Upper lobe of right lung (tissue), 1 donor: ENCODE measurements around the gene SLC6A17. TPM values are rescaled to one million over a fixed set of nuclear protein-coding genes. Genes with fewer than 3 reads are reported as not detected.

Experiments
- ATAC-seq: fragments of 200-7000 bp; cut with Tn5 transposase; one replicate; pipeline ENCODE4 v1.9.1; 2020; ENCODE audit warnings: mild to moderate bottlenecking, moderate library complexity
- DNase-seq: peaks from one replicate; pipeline ENCODE4 v3.0.0-alpha.2; 2020
- H3K27ac ChIP-seq: fragments of 200-600 bp; one replicate; pipeline ENCODE4 v1.8.0; 2022
- H3K27me3 ChIP-seq: fragments of 200-600 bp; one replicate; pipeline ENCODE4 v1.8.0; 2022; ENCODE audit warnings: mild to moderate bottlenecking
- H3K36me3 ChIP-seq: fragments of 200-600 bp; one replicate; pipeline ENCODE4 v1.8.0; 2022
- H3K4me1 ChIP-seq: fragments of 200-600 bp; one replicate; pipeline ENCODE4 v1.8.0; 2022
- H3K4me3 ChIP-seq: fragments of 200-600 bp; one replicate; pipeline ENCODE4 v1.8.0; 2022; ENCODE audit warnings: mild to moderate bottlenecking
- H3K9me3 ChIP-seq: fragments of 200-600 bp; one replicate; pipeline ENCODE4 v1.8.0; 2022
- intact Hi-C: fragments of 100-400 bp; cut with DNase I; formaldehyde crosslinking; loops from one replicate; pipeline ENCODE4 v1.11.0; 2022
- total RNA-seq: library from RNA; stranded (reverse); fragmentation: NEBNext Ultra II Directional; extraction: Animal tissue kit (Norgen Biotek cat#: 25700); gene quantifications from one replicate; pipeline ENCODE4 v1.2.1, GENCODE V29; 2021
- TF ChIP-seq, protein P1 (sequence below): fragments of 200-600 bp; IDR thresholded peaks from one replicate; pipeline ENCODE4 v1.8.0; 2022; ENCODE audit warnings: antibody characterized with exemption
- donor health status: DM: no; HTN: yes; CAD: no; lungs with severe emphysema.

Gene SLC6A17
- total RNA-seq, 1 donor from 2014 or later: 0.06 TPM

GRCh38 chr1:110135666-110136065 lies 14.6 kb upstream of the SLC6A17 start:
- TF ChIP-seq, protein P1, sequence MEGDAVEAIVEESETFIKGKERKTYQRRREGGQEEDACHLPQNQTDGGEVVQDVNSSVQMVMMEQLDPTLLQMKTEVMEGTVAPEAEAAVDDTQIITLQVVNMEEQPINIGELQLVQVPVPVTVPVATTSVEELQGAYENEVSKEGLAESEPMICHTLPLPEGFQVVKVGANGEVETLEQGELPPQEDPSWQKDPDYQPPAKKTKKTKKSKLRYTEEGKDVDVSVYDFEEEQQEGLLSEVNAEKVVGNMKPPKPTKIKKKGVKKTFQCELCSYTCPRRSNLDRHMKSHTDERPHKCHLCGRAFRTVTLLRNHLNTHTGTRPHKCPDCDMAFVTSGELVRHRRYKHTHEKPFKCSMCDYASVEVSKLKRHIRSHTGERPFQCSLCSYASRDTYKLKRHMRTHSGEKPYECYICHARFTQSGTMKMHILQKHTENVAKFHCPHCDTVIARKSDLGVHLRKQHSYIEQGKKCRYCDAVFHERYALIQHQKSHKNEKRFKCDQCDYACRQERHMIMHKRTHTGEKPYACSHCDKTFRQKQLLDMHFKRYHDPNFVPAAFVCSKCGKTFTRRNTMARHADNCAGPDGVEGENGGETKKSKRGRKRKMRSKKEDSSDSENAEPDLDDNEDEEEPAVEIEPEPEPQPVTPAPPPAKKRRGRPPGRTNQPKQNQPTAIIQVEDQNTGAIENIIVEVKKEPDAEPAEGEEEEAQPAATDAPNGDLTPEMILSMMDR: no peak
- Histone ChIP-seq H3K4me1 (no peaks in the 10 kb centered on the region), H3K36me3 (no peaks in the 10 kb centered on the region), H3K27me3 (peaks cover 35% of the 10 kb centered on the region), H3K9me3 (no peaks in the 10 kb centered on the region), H3K4me3 (no peak overlapping the region), H3K27ac (no peak overlapping the region)
- intact Hi-C loops: no loop called here
- DNase-seq: no peak
- no peak for ATAC-seq

GRCh38 chr1:110136911-110137310 lies 13.4 kb upstream of the SLC6A17 start:
- TF ChIP-seq, protein P1: no peak
- no peaks in the 10 kb centered on the region for H3K9me3 ChIP-seq
- no peak overlapping the region for H3K27ac ChIP-seq
- H3K4me3 ChIP-seq: no peak overlapping the region
- no peaks in the 10 kb centered on the region for H3K36me3 ChIP-seq
- DNase-seq (no peak), ATAC-seq (no peak)
- H3K4me1 ChIP-seq: no peaks in the 10 kb centered on the region
- intact Hi-C loops: no loop called here
- H3K27me3 ChIP-seq: peaks cover 39% of the 10 kb centered on the region

DNA sequence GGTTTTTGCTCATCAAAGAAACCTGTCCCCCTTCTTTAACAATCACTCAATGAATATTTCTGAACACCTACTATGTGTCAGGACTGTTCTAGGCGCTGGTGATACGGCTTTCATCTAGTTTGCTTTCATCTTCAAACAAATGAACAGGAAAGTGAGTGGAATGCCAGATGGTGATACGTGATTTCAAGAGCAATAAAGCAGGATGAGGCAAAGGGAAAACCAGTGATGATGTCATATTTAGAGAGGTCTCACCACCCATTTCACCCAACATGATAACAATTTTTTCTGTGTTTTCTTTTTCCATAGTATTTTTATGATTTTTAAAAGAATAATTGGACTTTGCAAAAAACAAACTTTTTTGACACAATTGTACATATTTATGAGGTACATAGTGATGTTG lies 11.3 kb upstream of the SLC6A17 start:
- H3K27ac ChIP-seq: no peak overlapping the region
- H3K9me3 ChIP-seq: no peaks in the 10 kb centered on the region
- no peak overlapping the region for H3K4me3 ChIP-seq
- intact Hi-C loops: no loop called here
- H3K27me3 ChIP-seq: peaks cover 51% of the 10 kb centered on the region
- no peak for ATAC-seq
- H3K36me3 ChIP-seq: no peaks in the 10 kb centered on the region
- no peaks in the 10 kb centered on the region for H3K4me1 ChIP-seq
- no peak for DNase-seq
- TF ChIP-seq, protein P1: no peak

DNA sequence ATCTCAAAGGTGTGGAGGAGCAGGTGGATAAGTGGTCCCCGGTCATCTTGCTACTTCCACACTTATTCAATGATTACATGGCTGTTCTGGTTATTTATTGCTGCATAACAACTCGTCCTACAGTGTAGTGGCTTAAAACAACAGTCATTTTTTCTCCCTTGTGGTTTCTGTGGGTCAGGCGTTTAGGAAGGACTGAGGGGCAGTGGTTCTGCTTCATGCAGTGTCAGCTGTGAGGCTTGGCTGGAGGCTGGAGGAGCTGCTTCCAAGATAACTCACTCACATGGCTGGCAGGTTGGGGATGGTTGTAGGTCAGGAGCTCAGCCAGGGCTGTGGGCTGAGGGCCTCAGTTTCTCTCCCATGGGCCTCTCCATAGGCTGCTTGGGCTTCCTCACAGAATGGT lies 5.9 kb upstream of the SLC6A17 start:
- Histone ChIP-seq H3K27me3 (peaks cover 69% of the 10 kb centered on the region), H3K4me1 (no peaks in the 10 kb centered on the region)
- no peak for ATAC-seq

DNA sequence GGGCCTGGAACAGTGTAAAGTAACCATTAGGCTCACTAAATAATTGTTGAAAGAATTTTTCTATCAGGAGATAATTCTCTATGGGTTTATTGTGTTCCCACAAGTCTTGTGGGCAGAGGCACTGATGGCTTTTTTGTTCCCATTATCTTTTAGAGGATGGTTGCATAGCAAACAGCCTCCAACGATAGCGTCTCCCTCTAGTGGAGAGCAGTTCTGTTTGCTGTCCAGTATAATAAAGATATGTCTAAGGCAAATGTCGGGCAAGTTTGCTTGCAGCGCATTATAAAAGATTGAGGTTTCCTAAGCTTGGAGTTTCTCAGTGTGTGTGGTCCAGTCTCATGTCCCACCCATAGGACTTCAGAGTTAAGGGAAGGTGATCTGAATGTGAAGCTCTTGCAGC lies 1.3 kb upstream of the SLC6A17 start:
- H3K4me3 ChIP-seq: no peak overlapping the region
- no peaks in the 10 kb centered on the region for H3K36me3 ChIP-seq
- DNase-seq (no peak), ATAC-seq (no peak)
- TF ChIP-seq, protein P1: no peak
- no peak overlapping the region for H3K27ac ChIP-seq
- intact Hi-C loops: no loop called here
- peaks cover 71% of the 10 kb centered on the region for H3K27me3 ChIP-seq
- no peaks in the 10 kb centered on the region for H3K9me3 ChIP-seq
- no peaks in the 10 kb centered on the region for H3K4me1 ChIP-seq

More for the DNA sequence above, 5.9 kb upstream of the SLC6A17 start:
- intact Hi-C loops: no loop called here
- TF ChIP-seq, protein P1: no peak
- Histone ChIP-seq H3K9me3 (no peaks in the 10 kb centered on the region), H3K27ac (no peak overlapping the region), H3K4me3 (no peak overlapping the region), H3K36me3 (no peaks in the 10 kb centered on the region)
- DNase-seq: no peak

DNA sequence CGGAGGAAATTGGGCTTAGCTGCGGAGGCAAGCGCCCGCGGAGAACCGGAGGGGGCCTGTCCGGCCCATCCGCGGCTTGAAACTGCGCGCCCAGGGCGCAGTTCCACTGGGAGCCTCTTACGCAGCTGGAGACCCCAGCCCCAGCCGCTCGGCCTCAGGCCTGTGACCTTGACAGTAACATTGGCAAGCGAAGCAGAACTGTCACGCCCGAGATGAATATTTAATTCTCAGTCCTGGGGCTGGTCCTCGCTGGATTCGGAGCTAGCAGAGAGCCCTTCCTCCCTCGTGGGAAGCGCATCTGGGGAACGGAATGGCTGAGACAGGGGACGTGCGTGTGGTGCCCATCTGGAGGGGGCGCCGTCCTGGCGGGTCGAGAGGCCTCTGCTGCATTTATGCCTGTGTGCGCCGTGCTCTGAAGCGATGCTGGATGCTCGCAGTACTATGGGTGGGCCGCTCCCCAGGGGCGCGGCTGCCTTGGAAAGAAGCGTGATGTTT lies 928 bp downstream of the SLC6A17 start:
- intact Hi-C loops: no loop called here
- H3K4me3 ChIP-seq: no peak overlapping the region
- TF ChIP-seq, protein P1: no peak
- peaks cover 68% of the 10 kb centered on the region for H3K27me3 ChIP-seq
- H3K4me1 ChIP-seq: no peaks in the 10 kb centered on the region
- no peaks in the 10 kb centered on the region for H3K36me3 ChIP-seq
- no peak for ATAC-seq
- no peak for DNase-seq
- no peaks in the 10 kb centered on the region for H3K9me3 ChIP-seq
- H3K27ac ChIP-seq: no peak overlapping the region
